ENCODE data around the gene SPTSSB.

DNA sequence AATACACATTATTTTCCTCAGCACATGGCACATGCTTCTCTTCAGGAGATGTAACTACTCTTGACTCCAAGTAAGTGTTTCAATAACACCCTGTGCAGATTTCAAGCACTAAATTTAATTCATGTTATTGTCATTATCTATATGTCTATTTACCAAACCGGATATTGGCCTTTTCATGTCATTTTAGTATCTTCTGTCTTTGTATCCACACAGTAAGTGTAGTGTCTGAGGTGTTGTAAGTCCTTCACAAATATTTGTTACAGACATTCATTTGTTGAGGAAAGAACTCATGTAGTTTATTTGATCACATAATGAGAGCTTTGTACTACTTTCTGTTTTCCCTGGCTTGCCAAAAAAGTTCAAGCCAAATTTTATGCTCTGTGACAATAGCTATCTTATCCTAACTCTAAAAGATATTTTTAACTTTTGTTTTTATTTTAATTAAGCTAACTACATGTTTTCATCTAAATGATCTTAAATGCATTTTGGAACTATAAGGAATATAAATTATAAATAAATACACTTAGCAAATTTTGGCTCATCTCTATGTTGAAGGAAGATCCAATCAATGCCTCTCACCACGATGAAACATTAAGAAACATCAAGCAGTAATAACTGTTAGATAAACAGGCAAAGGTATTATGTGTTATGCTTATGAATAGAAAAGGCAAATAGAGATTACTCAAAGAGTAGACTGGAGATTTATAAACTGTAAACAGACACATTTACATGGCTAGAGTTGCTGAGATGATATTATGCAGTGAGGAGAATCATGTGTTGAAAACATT, 48.3 kb downstream of the SPTSSB start:
- TF ChIP-seq POLR2A (IDR thresholded peaks at IDR 0.05): no peak
- TF ChIP-seq, protein P1, sequence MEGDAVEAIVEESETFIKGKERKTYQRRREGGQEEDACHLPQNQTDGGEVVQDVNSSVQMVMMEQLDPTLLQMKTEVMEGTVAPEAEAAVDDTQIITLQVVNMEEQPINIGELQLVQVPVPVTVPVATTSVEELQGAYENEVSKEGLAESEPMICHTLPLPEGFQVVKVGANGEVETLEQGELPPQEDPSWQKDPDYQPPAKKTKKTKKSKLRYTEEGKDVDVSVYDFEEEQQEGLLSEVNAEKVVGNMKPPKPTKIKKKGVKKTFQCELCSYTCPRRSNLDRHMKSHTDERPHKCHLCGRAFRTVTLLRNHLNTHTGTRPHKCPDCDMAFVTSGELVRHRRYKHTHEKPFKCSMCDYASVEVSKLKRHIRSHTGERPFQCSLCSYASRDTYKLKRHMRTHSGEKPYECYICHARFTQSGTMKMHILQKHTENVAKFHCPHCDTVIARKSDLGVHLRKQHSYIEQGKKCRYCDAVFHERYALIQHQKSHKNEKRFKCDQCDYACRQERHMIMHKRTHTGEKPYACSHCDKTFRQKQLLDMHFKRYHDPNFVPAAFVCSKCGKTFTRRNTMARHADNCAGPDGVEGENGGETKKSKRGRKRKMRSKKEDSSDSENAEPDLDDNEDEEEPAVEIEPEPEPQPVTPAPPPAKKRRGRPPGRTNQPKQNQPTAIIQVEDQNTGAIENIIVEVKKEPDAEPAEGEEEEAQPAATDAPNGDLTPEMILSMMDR (IDR thresholded peaks at IDR 0.05): no peak

All from right lobe of liver (tissue), 4 donors.